ENCODE data around the gene NSUN4.
"Not testable (repeated sequence)": the region's sequence is repeated elsewhere in the genome, so short reads cannot be mapped to it uniquely, and the experiment has no call there.

NSUN4 gene

GRCh38 chr1:46342677-46343350 lies 2.2 kb downstream of the NSUN4 start:
- no peak overlapping the region for H3K4me3 ChIP-seq (ENCODE audit: control insufficient read depth, low read depth, low read length)
- no peak for DNase-seq (ENCODE audit: low read depth)
- no peak for TF ChIP-seq CTCF (IDR thresholded peaks at IDR 0.05; ENCODE audit: control insufficient read depth, insufficient read depth, low read depth, low read length, missing control alignments)

GRCh38 chr1:46343351-46343695 lies 2.7 kb downstream of the NSUN4 start:
- DNase-seq (ENCODE audit: low read depth) = no peak
- H3K4me3 ChIP-seq (ENCODE audit: control insufficient read depth, low read depth, low read length) = no peak overlapping the region
- TF ChIP-seq CTCF (IDR thresholded peaks at IDR 0.05; ENCODE audit: control insufficient read depth, insufficient read depth, low read depth, low read length, missing control alignments) = no peak

GRCh38 chr1:46343705-46344104 lies 3.1 kb downstream of the NSUN4 start:
- no peak for DNase-seq (ENCODE audit: low read depth)
- H3K4me3 ChIP-seq (ENCODE audit: control insufficient read depth, low read depth, low read length) = no peak overlapping the region
- TF ChIP-seq CTCF (IDR thresholded peaks at IDR 0.05; ENCODE audit: control insufficient read depth, insufficient read depth, low read depth, low read length, missing control alignments) = no peak

- DNase-seq (ENCODE audit: low read depth) = no peak
- TF ChIP-seq CTCF (IDR thresholded peaks at IDR 0.05; ENCODE audit: control insufficient read depth, insufficient read depth, low read depth, low read length, missing control alignments) = no peak
- H3K4me3 ChIP-seq (ENCODE audit: control insufficient read depth, low read depth, low read length) = no peak overlapping the region
Observed at GRCh38 chr1:46344481-46344880, 3.9 kb downstream of the NSUN4 start.

GRCh38 chr1:46345281-46345680 lies 4.7 kb downstream of the NSUN4 start:
- no peak for TF ChIP-seq CTCF (IDR thresholded peaks at IDR 0.05; ENCODE audit: control insufficient read depth, insufficient read depth, low read depth, low read length, missing control alignments)
- no peak overlapping the region for H3K4me3 ChIP-seq (ENCODE audit: control insufficient read depth, low read depth, low read length)
- DNase-seq (ENCODE audit: low read depth) = no peak

- H3K4me3 ChIP-seq (ENCODE audit: control insufficient read depth, low read depth, low read length) = no peak overlapping the region
- TF ChIP-seq CTCF (IDR thresholded peaks at IDR 0.05; ENCODE audit: control insufficient read depth, insufficient read depth, low read depth, low read length, missing control alignments) = no peak
Observed at GRCh38 chr1:46352363-46352762, 11.8 kb downstream of the NSUN4 start.

GRCh38 chr1:46355920-46356319 lies 15.3 kb downstream of the NSUN4 start:
- H3K4me3 ChIP-seq (ENCODE audit: control insufficient read depth, low read depth, low read length); DNase-seq (ENCODE audit: low read depth): not testable (repeated sequence)

More at GRCh38 chr1:46352363-46352762, 11.8 kb downstream of the NSUN4 start:
- no peak for DNase-seq (ENCODE audit: low read depth)

All from AG09309 (cell line).